HAP-1 (cell line): ENCODE results near the gene IVL.

Experiments used
- DNase-seq, 2 experiments: peaks; one replicate each; pipeline ENCODE4 v3.0.0-alpha.2; 2016 to 2020; ENCODE audit warnings: low spot score in 2 of 2
- H3K27me3 ChIP-seq: fragments of 250-450 bp; sonication (Bioruptor Pico); 2 replicates; pipeline ENCODE4 v1.5.1; 2020; ENCODE audit warnings: low read depth, mild to moderate bottlenecking, moderate library complexity
- H3K36me3 ChIP-seq: fragments of 250-450 bp; sonication (Bioruptor Pico); replicated peaks from 2 replicates; pipeline ENCODE4 v1.5.1; 2020; ENCODE audit warnings: mild to moderate bottlenecking
- H3K4me1 ChIP-seq: fragments of 250-450 bp; sonication (Bioruptor Pico); 2 replicates; pipeline ENCODE4 v1.5.1; 2020; ENCODE audit warnings: mild to moderate bottlenecking
- H3K4me3 ChIP-seq: fragments of 250-450 bp; sonication (Bioruptor Pico); 2 replicates; pipeline ENCODE4 v1.5.1; 2020; ENCODE audit warnings: mild to moderate bottlenecking, moderate library complexity
- H3K9me3 ChIP-seq: fragments of 250-450 bp; sonication (Bioruptor Pico); 2 replicates; pipeline ENCODE4 v1.5.1; 2020; ENCODE audit warnings: mild to moderate bottlenecking, moderate library complexity
- in situ Hi-C: fragments of 300-500 bp; cut with MboI; formaldehyde crosslinking; loops from 3 replicates; pipeline ENCODE4 v1.14.3; 2020; ENCODE audit warnings: low sequenced_read_pairs, inconsistent platforms, mixed read lengths

Gene IVL

DNA sequence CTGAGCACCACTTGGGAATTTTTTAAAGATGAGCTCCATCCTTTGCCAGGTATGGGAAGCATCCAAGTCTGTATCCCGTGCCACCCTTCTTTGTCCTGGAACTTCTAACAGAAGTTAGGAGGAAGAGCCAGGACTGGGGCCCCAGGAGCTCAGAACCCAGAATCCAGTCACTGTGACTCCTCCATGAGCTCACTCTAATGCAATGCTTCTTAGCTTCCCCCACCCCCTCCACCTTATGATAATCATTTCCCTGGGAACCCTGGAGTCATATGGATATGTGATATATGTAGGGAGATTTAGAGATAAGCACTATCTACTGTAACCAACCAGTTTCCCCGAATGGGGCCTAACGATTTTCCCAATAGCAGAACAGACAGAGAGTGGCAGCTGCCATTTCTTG, 37.9 kb downstream of the IVL start:
- Histone ChIP-seq H3K27me3 (no peaks in the 10 kb centered on the region), H3K36me3 (no peaks in the 10 kb centered on the region), H3K9me3 (no peaks in the 10 kb centered on the region), H3K4me1 (no peaks in the 10 kb centered on the region), H3K4me3 (no peak overlapping the region)
- in situ Hi-C loops, result no loop called here
- DNase-seq, result no peak

DNA sequence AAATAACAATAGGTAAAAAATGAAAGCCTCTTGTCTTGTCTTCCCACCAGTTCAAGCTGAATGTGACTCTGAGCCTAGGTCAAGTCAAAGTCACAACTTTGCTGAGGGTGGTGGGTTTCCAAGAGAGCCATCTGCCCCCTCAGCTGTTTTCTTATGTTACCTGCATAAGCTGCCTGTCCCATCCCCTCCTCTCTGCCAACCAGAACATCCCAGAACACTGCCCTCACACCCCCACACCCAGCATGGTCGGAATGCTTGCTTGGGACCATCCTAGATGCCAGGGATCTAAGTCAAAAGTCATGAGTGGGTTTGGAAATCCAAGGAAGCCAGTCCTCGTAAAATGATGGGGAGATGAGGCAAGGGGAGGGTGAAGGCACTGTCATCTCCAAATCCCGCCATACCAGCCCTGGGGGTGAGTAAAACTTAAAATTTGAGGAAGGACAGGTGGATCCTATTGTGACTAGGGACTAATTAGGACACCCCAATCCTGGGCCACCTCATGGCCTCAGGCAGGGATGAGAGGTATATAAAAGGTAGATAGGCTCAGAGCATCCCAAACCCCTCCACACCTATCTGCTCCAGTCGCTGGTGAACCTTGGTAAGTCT, 38.4 kb downstream of the IVL start, which contains the start of gene SPRR5:
SPRR5 (plus strand) TSS at position 556 of the 606 bp plus-strand sequence. CDS start 1,349 bp downstream, outside the sequence.
- Histone ChIP-seq H3K4me1 (no peaks in the 10 kb centered on the region), H3K9me3 (no peaks in the 10 kb centered on the region), H3K4me3 (no peak within 1 kb of the TSS), H3K27me3 (no peaks in the 10 kb centered on the region), H3K36me3 (no peaks in the 10 kb centered on the region)
- in situ Hi-C loops, result no loop called here
- DNase-seq, result no peak

DNA sequence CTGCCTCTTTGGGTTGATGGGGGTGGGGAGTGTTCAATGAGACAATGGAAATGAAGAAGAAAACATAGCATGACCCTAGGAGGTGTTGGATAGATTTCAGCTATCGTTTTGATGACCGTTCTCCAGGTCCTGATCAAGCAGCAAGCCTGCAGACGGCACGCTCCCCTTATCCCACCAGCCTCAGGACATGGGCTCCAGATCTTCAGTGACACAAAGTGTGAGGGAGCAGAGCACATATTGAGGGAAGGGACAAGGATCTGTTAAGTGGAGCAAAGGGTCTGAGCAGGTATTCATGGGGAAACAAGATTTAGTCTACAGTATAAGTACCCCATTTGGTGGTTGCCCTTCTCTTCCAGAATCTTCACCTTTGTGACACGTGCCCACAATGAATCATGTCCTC, 43.4 kb downstream of the IVL start:
- no peak for DNase-seq
- H3K27me3 ChIP-seq, result no peaks in the 10 kb centered on the region
- no peaks in the 10 kb centered on the region for H3K4me1 ChIP-seq
- no peak overlapping the region for H3K4me3 ChIP-seq
- H3K36me3 ChIP-seq, result no peaks in the 10 kb centered on the region
- in situ Hi-C loops, result no loop called here
- H3K9me3 ChIP-seq, result no peaks in the 10 kb centered on the region

DNA sequence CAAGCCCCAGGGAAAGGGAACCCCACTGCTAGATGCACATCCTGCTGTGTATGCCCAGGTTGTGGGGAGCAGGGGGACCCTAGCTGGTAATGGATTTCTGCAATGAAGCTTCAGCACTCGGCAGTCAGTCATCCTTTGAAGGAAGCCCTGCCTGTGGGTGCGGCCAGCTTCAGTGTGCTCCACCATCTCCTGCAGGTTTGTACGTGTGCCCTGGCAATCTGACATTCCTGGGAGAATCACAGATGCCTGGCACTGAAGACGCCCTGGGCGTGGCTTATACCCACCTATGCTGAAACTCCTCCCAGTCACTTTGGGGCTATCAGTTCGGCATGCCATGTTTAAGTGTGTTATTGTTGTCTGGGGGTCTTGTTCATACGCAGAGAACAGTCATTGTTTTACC, 45.4 kb downstream of the IVL start:
- DNase-seq, result no peak
- Histone ChIP-seq H3K4me3 (no peak overlapping the region), H3K27me3 (no peaks in the 10 kb centered on the region), H3K36me3 (no peaks in the 10 kb centered on the region), H3K9me3 (no peaks in the 10 kb centered on the region), H3K4me1 (no peaks in the 10 kb centered on the region)
- in situ Hi-C loops, result no loop called here

DNA sequence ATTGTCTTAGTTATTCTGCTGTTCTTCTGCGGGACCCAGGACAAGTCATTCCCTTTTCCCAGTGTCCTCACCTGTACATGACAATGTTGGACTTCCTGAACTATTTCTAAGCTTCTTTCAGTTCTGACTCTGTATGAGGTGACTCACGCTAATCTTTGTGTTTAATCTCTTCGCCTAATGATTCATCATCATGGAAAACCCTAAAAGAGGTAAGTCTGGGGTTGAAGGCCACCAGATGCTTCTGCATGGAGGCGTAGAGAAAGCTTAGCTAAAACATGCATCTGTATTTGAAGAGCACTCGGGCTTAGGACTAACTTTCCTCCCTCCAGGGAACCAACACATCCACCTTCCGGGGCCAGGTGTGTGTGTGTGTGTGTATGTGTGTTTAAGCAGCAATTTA, 46.1 kb downstream of the IVL start:
- Histone ChIP-seq H3K4me1 (no peaks in the 10 kb centered on the region), H3K36me3 (no peaks in the 10 kb centered on the region), H3K4me3 (no peak overlapping the region), H3K27me3 (no peaks in the 10 kb centered on the region), H3K9me3 (no peaks in the 10 kb centered on the region)
- in situ Hi-C loops, result no loop called here
- DNase-seq, result no peak

- Histone ChIP-seq H3K4me3 (no peak overlapping the region), H3K4me1 (no peaks in the 10 kb centered on the region), H3K27me3 (no peaks in the 10 kb centered on the region), H3K36me3 (no peaks in the 10 kb centered on the region), H3K9me3 (no peaks in the 10 kb centered on the region)
- DNase-seq, result no peak
- in situ Hi-C loops, result no loop called here
These were observed 49.2 kb downstream of the IVL start for GRCh38 chr1:152957561-152957960.

GRCh38 chr1:152959273-152959672, 50.9 kb downstream of the IVL start:
- no peaks in the 10 kb centered on the region for H3K36me3 ChIP-seq
- no peaks in the 10 kb centered on the region for H3K9me3 ChIP-seq
- H3K4me3 ChIP-seq, result no peak overlapping the region
- no peaks in the 10 kb centered on the region for H3K4me1 ChIP-seq
- no peak for DNase-seq
- in situ Hi-C loops, result no loop called here
- no peaks in the 10 kb centered on the region for H3K27me3 ChIP-seq

- no peak for DNase-seq
- H3K36me3 ChIP-seq, result no peaks in the 10 kb centered on the region
- no peaks in the 10 kb centered on the region for H3K4me1 ChIP-seq
- H3K9me3 ChIP-seq, result no peaks in the 10 kb centered on the region
- no peaks in the 10 kb centered on the region for H3K27me3 ChIP-seq
- H3K4me3 ChIP-seq, result no peak overlapping the region
- in situ Hi-C loops, result no loop called here
These were observed 51.6 kb downstream of the IVL start for GRCh38 chr1:152959801-152960451.

- H3K4me3 ChIP-seq, result no peak overlapping the region
- no peaks in the 10 kb centered on the region for H3K27me3 ChIP-seq
- in situ Hi-C loops, result no loop called here
- H3K9me3 ChIP-seq, result no peaks in the 10 kb centered on the region
- H3K36me3 ChIP-seq, result no peaks in the 10 kb centered on the region
- no peak for DNase-seq
- H3K4me1 ChIP-seq, result no peaks in the 10 kb centered on the region
These were observed 52.2 kb downstream of the IVL start for GRCh38 chr1:152960452-152961044.
